Measurements from ENCODE around the gene SYNM.

The SYNM gene

DNA sequence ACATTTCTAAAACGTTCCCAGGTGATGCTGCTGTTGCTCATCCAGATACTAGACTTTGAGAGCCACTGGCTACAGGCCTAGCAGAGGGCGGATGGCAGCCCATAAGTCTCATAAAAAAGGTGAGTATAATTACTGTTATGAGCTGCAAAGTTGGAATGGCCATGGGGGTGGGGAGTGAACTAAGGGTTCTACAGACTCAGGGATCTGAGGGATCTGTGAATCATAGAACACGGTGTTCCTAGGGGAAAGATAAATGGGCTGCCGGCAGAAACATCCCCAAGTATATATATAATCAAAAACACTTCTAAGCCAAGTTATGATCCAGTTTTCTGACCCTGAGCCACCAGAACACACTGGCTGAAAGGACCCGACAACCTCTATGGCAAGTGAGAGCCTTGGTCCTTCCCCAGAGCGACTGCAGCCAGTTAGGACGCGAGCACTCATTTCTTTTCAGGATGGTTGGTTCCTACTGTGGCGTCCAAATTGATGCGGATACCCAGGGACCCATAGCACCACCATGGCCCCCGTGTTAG, 7.9 kb upstream of the SYNM start:
- no peaks in the 10 kb centered on the region for H3K4me1 Mint-ChIP-seq
- no peaks in the 10 kb centered on the region for H3K36me3 Mint-ChIP-seq
- peaks cover 14% of the 10 kb centered on the region for H3K27me3 Mint-ChIP-seq
- H3K4me3 Mint-ChIP-seq, result no peak overlapping the region
- no peaks in the 10 kb centered on the region for H3K9me3 Mint-ChIP-seq
- H3K27ac Mint-ChIP-seq, result no peak overlapping the region

DNA sequence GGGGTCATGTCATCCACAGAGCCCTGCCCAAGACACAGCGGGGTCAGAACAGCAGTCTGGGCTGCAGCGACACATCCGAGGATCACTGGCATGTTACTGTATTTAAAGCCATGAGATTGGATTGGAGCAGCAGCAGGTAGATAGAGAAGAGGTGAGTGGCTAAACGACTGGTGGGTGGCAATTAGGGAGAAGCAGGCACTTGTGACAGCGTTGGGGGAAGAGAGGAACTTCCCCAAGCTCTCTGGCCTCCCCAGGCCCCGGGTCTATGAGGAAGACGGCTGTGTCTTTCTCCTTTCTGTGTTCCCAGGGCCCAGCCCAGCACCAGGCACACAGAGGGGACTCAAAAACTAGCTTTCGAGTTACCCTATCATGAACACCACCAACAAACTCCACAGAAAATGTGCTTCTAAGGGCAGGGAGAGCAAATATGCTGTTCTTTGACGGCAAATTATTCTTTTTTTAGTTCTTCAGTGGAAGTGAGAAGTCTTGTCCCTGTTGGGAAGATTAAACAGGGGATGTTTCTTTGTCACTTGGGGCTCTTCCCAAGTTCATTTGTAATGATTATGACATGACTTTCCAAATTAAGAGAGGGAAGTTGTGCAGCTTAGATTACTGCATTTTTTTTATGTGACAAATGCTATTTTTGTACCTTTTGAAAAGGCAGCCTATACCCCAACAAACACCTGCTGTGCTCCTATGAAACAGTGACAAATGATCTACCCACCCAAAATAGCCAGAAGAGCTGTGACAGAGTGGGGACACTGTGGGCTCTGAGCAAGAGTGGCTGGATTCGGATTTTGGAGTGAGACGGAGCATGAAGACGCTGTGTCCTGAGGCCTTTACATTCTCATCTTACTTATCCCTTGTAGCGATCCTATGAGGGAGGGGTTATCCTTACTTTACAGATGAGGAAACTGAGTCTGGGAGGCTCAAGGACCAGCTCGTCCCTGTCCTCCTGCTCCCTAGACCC, 7.2 kb upstream of the SYNM start:
- no peak overlapping the region for H3K4me3 Mint-ChIP-seq
- peaks cover 17% of the 10 kb centered on the region for H3K27me3 Mint-ChIP-seq
- no peaks in the 10 kb centered on the region for H3K4me1 Mint-ChIP-seq
- H3K27ac Mint-ChIP-seq, result no peak overlapping the region
- H3K36me3 Mint-ChIP-seq, result no peaks in the 10 kb centered on the region
- no peaks in the 10 kb centered on the region for H3K9me3 Mint-ChIP-seq

DNA sequence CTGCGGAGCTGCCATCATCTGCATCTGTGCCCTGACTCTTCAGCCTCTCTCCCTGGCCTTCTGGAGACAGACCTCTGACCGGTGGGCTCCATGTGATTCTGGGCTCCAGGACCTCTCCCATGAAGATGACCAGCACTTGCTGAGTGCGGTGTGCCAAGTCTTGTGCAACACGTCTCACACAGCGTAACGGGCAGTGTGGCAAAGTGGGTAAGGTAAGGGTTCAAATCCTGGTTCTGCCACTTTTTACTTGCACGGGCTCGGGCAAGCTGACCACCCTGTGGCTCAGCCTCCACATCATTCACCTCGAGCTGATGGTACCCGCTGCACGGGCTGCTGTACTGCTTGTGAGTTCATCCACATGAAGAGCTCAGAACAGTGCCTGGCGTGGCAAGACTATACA, 6.5 kb upstream of the SYNM start:
- H3K36me3 Mint-ChIP-seq, result no peaks in the 10 kb centered on the region
- no peaks in the 10 kb centered on the region for H3K9me3 Mint-ChIP-seq
- H3K27ac Mint-ChIP-seq, result no peak overlapping the region
- H3K4me1 Mint-ChIP-seq, result no peaks in the 10 kb centered on the region
- peaks cover 19% of the 10 kb centered on the region for H3K27me3 Mint-ChIP-seq
- H3K4me3 Mint-ChIP-seq, result no peak overlapping the region

DNA sequence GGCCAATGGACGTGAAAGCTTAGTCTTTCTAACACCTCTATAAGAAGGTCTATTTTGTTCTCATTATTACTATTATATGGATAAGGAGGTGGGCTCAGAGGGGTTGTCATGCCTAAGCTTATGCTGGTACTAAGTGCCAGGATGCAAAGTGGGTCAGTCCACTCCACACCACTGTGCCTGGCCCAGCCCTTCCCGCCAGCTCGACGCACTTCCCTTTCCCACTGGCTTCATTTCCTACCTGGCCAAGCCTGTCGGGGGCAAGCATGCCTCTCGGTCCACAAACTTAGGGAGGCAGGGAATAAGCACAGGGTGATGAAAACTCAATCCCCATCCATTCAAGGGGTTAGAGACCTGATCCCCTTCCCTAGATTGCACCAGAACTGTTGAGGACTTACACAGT, 5.9 kb upstream of the SYNM start:
- peaks cover 22% of the 10 kb centered on the region for H3K27me3 Mint-ChIP-seq
- H3K27ac Mint-ChIP-seq, result no peak overlapping the region
- H3K36me3 Mint-ChIP-seq, result no peaks in the 10 kb centered on the region
- H3K4me1 Mint-ChIP-seq, result no peaks in the 10 kb centered on the region
- H3K4me3 Mint-ChIP-seq, result no peak overlapping the region
- H3K9me3 Mint-ChIP-seq, result no peaks in the 10 kb centered on the region

DNA sequence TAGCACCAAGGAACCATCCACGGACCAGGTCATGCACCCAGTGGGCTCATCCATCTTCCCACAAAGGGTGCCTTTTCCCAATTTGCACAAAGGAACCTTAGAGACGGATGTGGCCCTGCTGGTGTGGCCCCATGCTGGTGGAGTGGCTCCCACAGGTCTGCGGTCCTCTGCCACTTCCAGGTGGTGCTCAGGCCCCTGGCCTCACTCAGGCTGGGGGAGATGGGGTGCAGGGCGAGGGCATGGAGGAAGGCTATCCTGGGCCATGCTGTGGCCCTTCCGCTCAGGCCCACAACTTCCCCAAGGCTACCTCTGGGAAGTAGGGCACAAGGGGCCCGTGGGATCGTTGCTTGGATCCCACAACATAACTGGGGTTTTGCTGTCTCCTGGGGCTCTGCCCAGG, 5.2 kb upstream of the SYNM start:
- peaks cover 24% of the 10 kb centered on the region for H3K27me3 Mint-ChIP-seq
- no peaks in the 10 kb centered on the region for H3K4me1 Mint-ChIP-seq
- H3K36me3 Mint-ChIP-seq, result no peaks in the 10 kb centered on the region
- H3K27ac Mint-ChIP-seq, result no peak overlapping the region
- no peak overlapping the region for H3K4me3 Mint-ChIP-seq
- H3K9me3 Mint-ChIP-seq, result no peaks in the 10 kb centered on the region

DNA sequence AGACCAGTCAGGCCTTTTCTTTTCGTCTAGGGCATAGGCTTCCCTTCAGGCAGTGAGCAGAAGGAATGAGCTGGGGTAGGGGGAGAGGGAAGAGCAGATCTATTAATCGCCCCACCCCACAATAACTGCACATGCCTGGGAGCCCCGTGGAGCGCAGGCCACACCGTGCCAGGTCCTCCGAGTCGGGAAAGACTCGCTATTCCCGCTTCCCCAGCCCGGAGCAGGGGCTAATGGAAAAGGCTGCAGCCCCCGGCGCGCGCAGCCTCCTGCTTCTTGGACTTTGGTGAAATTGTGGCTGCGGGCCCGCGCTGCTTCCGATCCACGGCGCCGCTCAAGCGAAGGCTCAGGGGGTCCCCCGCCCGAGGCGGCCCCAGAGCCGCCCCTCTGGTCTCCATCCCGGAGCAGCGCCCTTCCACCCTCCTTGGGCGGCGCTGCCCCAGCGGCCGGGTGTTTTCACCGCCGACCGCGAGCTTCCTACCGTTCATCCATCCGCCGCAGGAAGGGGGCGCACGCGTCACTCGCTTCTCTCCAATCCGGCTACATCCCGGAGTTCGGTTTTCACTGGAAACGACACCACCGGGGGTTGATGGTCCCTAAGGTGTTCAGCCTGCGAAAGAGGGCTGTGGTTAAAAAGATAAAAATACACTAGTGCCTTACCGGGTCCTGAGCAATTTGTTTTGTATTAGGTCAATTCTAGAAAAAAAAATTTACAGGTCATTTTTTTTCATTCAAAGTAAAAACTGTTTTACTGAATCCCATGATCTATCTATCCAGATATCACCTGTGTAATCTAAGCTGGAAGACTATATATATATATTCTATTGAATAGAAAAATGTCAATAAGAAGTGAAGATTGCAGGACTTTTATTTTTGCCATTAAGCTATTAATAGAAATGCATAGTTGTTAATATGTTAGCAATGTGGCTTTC, 4.4 kb upstream of the SYNM start:
- Mint-ChIP-seq H3K9me3 (no peaks in the 10 kb centered on the region), H3K27ac (no peak overlapping the region), H3K36me3 (no peaks in the 10 kb centered on the region), H3K27me3 (peaks cover 24% of the 10 kb centered on the region), H3K4me3 (no peak overlapping the region), H3K4me1 (no peaks in the 10 kb centered on the region)

DNA sequence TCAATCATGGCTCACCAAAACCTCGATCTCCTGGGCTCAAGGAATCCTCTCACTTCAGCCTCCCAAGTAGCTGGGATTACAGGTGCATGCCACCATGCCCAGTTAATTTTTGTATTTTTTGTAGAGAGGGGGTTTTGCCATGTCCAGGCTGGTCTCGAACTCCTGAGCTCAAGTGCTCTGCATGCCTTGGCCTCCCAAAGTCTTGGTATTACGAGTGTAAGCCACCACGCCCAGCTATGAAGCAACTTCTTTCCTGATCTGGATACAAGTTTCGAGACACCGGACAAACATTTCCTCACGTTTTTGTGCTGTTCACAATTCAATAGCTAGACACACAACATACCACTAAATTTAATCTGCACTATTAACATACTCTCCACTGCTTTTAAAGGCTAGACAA, 3.4 kb upstream of the SYNM start:
- Mint-ChIP-seq H3K27ac (no peak overlapping the region), H3K9me3 (no peaks in the 10 kb centered on the region), H3K4me1 (peaks cover under 1% of the 10 kb centered on the region), H3K27me3 (peaks cover 28% of the 10 kb centered on the region), H3K4me3 (no peak overlapping the region), H3K36me3 (no peaks in the 10 kb centered on the region)

DNA sequence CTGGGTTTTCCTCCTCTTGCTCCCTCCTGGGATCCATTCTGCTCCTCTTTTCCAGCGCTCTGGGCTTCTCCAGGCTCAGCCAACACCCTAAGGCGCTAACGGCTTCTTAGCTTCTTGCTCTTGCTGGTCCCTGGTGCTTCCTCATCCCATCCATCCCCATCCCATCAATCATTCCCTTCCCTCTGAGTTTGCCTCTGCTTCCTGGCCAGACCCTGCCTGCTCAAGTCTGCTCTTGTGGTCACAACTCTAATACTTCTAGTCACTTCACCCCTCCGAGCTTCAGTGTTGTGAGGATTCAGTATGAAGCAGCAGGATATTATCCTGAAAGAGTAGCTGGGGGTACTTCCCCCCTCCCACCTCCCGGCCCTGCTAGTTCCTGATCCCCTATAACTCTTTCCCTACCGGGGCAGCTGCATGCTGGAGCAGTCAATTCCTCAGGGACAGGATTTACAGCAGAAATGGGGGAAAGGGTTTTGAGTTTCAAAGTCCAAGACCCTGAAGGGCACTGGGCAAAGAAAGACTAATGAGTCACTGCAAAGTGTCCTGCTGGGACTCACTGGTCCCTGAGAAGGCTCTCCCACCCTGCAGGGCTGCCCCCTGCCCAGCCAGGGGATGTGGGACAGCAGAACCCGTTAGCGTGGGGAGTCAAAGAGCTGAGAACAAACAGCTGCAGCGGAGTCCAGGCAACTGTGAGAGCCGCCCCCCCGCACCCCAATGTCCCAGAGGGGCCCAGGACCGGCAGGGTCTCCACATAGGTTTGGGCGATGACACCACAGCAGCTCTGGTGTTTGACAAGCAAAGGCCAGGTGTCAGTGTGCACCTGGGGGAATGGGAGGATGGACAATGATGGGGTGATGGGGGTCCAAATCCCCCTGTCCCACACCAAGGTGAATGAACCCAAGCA, 2.3 kb upstream of the SYNM start:
- H3K9me3 Mint-ChIP-seq, result no peaks in the 10 kb centered on the region
- peaks cover 5% of the 10 kb centered on the region for H3K4me1 Mint-ChIP-seq
- H3K27me3 Mint-ChIP-seq, result peaks cover 36% of the 10 kb centered on the region
- H3K27ac Mint-ChIP-seq, result no peak overlapping the region
- H3K36me3 Mint-ChIP-seq, result no peaks in the 10 kb centered on the region
- H3K4me3 Mint-ChIP-seq, result no peak overlapping the region

DNA sequence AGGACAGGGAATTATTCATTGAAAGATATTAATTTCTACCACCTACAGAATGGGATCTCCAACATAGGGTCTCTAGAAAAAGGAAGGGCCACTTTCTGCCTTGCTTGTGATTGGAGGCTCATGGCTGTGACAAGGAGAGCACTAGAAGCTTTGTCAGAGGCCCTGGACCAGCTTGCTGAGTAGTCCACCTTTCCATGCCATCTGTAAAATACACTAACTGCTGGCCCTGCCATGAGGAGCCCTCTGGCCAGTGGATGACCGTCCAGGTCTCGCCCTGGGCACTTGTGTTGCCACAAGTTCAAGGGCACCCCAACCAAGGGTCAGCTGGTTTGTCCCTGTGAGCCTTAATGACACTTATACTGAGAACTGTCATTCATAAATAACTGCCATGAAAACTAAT, 1.6 kb upstream of the SYNM start:
- H3K9me3 Mint-ChIP-seq, result no peaks in the 10 kb centered on the region
- H3K36me3 Mint-ChIP-seq, result no peaks in the 10 kb centered on the region
- peaks cover 37% of the 10 kb centered on the region for H3K27me3 Mint-ChIP-seq
- no peak overlapping the region for H3K4me3 Mint-ChIP-seq
- H3K27ac Mint-ChIP-seq, result no peak overlapping the region
- peaks cover 5% of the 10 kb centered on the region for H3K4me1 Mint-ChIP-seq

DNA sequence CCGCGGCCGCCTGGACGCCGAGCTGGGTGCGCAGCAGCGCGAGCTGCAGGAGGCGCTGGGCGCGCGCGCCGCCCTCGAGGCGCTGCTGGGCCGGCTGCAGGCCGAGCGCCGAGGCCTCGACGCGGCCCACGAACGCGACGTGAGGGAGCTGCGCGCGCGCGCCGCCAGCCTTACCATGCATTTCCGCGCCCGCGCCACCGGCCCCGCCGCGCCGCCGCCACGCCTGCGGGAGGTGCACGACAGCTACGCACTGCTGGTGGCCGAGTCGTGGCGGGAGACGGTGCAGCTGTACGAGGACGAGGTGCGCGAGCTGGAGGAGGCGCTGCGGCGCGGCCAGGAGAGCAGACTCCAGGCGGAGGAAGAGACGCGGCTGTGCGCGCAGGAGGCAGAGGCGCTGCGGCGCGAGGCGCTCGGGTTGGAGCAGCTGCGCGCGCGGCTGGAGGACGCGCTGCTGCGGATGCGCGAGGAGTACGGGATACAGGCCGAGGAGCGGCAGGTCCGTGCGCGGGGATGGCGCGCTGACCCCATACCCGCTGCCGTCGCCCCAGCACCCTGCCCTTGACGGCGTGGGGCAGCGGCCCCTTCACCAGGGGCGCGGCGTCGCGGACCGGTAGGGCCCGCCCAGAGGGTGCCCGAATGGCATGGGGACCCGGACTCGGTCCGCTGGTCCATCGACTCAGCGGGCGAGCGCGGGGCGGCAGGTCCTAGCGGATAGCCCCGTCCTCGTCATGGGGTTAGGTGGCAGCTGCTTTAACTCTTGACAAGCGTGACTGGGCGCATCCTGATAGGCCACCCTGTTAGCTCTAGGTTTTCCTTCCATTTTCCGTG, 848 bp downstream of the SYNM start:
- peaks cover 29% of the 10 kb centered on the region for H3K27me3 Mint-ChIP-seq
- H3K9me3 Mint-ChIP-seq, result no peaks in the 10 kb centered on the region
- no peaks in the 10 kb centered on the region for H3K36me3 Mint-ChIP-seq
- no peak overlapping the region for H3K27ac Mint-ChIP-seq
- peaks cover 6% of the 10 kb centered on the region for H3K4me1 Mint-ChIP-seq
- H3K4me3 Mint-ChIP-seq, result peak overlapping the region; percentile 1

DNA sequence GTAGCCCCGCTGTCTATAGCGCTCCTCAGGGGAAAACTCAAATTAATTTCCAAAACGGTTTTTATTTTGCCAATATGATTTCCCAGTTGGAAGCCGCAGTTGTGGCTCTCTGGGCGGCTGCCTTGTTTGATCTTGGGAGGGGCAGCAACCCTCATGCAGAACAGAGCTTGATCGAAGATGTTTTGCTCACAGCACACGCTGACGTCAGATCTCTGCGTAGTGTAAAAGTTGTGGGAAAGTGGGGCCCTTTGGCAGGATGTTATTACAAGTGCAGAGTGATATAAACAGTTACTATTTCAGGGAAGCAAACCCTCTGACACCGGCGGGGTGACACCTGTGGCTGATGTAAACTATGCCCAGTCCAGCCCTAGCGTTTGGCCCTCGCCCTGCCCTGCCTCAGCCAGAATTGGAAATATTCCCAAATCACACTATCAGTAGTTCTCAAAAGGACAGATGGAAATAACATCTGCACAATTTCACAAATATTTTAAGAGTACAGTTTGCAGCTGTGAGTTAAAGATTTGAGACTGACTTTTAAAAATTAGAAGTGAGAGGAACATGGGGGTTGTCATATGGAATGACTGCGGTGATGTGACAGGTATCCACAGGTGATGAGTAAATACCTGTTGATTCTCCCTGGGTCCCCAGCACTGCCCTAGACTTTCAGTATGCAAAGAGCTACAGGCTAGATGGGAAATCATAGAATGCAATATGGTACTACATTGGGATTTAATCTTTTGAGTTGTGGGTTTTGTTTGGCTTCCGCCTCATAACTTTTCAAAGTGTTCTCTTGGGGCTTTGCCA, 1.7 kb downstream of the SYNM start:
- H3K27me3 Mint-ChIP-seq, result peaks cover 26% of the 10 kb centered on the region
- H3K4me3 Mint-ChIP-seq, result peak overlapping the region; percentile 1

DNA sequence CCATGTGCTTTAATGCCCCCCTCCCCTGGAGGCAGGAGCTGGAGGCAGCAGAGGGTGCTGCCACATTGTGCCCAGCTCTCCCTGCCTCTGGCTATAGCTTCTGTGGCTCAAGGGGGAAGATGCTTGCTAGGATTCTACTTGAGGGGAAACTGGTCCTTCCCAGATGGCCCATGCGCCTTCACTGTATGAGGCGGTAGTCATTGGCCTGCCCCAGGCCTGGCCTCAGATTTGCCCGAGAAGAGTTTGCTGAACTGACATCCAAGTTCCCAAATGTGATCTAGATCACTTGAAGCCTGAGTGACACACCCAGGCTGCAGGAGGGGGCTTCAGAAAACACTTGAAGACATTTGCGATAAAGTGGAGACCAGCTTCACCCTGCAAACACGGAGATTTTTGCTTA, 4.1 kb downstream of the SYNM start:
- Mint-ChIP-seq H3K27me3 (peaks cover 15% of the 10 kb centered on the region), H3K4me1 (peaks cover 9% of the 10 kb centered on the region), H3K9me3 (no peaks in the 10 kb centered on the region), H3K4me3 (no peak overlapping the region), H3K36me3 (no peaks in the 10 kb centered on the region), H3K27ac (peak overlapping the region; percentile 30)

More for the DNA sequence above, 1.7 kb downstream of the SYNM start:
- Mint-ChIP-seq H3K4me1 (peaks cover 9% of the 10 kb centered on the region), H3K36me3 (no peaks in the 10 kb centered on the region), H3K9me3 (no peaks in the 10 kb centered on the region), H3K27ac (no peak overlapping the region)

DNA sequence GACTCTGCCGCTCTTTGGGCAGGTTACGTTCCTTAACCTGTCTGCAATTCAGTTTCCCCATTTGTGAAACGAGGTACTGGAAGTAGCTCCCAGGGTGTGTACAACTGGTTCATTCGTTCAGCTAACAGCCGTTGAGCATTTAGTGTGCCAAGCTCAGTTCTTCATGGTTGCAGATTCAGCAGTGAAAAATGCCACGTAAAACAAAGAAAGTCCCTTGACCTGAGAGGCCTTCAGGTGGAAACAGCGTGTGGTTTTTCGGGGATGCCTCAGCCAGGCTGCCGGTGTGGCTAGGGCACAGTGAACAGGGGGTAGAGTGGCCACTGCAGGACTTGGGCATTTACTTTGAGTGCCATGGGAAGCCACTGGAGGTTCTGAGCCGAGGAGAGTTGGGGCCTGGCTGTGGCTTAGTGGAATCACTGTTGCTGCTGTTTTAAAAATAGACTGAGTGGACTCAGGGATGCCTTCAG, 4.7 kb downstream of the SYNM start:
- peaks cover 14% of the 10 kb centered on the region for H3K27me3 Mint-ChIP-seq
- H3K36me3 Mint-ChIP-seq, result no peaks in the 10 kb centered on the region
- H3K4me1 Mint-ChIP-seq, result peaks cover 9% of the 10 kb centered on the region
- H3K4me3 Mint-ChIP-seq, result no peak overlapping the region
- no peaks in the 10 kb centered on the region for H3K9me3 Mint-ChIP-seq
- no peak overlapping the region for H3K27ac Mint-ChIP-seq

All from activated naive CD4-positive, alpha-beta T cell treated with anti-CD3 and anti-CD28 coated beads, Interleukin-2, amount 50 U/mL, for 24 hours (primary cell).